GM21825 (cell line): ENCODE data around the gene CALY.

Experiments used
- ATAC-seq: cut with Tn5 transposase; IDR thresholded peaks from one replicate; pipeline ENCODE4 v1.9.1; 2021; ENCODE audit warnings: mild to moderate bottlenecking, moderate library complexity; ENCODE audit not compliant: unreplicated experiment

CALY gene

DNA sequence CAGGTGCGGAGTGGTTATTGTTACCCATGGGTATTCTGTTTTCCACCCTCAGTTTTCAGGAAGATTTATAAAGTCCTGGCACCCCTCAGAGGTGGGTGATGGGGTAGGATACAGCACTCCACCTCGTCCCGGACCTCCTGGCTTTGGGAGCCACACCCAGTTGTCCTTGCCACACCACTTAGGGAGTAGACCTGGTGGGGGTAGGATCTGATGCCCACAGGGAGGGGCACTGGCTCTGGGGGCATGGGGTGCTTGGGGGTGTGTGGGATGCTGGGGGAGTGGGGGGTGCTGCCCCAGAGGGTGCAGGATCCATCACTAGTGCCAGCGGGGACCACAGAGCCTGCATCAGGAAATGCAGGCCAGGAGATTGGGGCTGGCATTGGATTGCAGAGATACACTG, 23.5 kb downstream of the CALY start:
- no peak for ATAC-seq

DNA sequence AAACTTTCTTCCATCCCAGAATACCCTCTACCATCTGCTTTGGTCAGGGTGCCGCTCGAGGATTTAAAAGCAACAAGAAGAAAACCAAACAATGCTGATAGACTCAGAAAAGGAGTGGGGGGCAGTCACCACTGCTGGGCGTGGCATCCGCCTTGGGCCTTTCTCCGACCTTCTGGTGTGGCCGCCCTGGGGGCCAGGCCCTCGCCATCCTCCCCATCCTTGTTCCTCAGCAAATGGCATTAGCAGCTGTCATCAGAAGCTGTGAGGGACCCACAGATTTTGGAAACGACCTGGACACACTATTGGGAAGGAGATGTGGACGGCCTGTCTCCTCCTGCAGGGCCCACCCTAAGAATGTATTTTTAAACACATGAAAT, 23.9 kb downstream of the CALY start:
- ATAC-seq = no peak

- no peak for ATAC-seq
Measured at GRCh38 chr10:133312016-133312768, 24.5 kb downstream of the CALY start.

GRCh38 chr10:133311570-133311969, 25.1 kb downstream of the CALY start:
- no peak for ATAC-seq

GRCh38 chr10:133310789-133311188, 25.9 kb downstream of the CALY start:
- no peak for ATAC-seq

DNA sequence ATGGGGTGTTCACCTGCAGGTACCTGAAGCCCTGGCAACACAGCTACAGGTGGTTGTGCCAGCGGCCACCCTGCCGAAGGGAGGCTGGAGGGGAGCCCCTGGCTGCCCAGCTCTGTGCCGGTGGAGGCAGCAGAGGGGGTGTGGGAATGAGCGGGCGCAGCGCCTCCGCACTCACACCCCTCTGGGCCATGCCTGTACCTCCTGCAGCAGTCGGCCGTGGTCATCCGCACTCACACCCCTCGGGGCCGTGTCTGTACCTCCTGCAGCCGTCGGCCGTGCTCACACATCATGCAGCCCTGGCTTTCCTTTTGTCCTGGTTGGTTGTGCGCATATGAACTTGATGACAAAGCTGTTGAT, 26.3 kb downstream of the CALY start:
- no peak for ATAC-seq

DNA sequence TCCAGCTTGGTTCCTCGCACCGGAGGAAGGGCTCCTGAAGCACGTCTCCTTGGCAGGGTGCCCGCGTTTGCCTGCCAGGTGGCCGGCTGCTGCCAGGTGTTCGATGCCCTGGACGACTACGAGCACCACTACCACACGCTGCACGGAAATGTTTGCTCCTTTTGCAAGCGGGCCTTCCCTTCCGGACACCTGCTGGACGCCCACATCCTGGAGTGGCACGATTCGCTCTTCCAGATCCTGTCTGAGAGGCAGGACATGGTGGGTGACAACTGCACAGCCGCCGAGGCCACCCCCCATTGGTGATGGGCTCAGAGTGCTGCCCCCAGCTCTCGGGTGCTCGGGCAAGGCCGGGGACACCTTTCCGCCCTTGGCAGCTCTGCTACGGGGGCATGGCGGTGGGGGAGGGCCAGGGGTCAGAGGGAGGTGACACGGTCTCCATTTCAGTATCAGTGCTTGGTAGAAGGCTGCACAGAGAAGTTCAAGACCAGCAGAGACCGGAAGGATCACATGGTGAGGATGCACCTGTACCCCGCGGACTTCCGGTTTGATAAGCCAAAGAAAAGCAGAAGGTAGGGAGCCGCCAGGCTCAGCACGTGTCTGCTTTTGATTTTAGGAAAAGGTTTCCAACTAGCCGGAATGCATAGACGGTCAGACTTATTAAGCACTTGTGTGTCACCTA, 26.8 kb downstream of the CALY start:
- no peak for ATAC-seq

GRCh38 chr10:133309100-133309719, 27.5 kb downstream of the CALY start:
- peak; percentile 63 for ATAC-seq

- peak; percentile 69 for ATAC-seq
Measured at GRCh38 chr10:133308421-133309099, 28.1 kb downstream of the CALY start, which contains the start of the genes TUBGCP2 and ZNF511. TSS of gene TUBGCP2 (minus strand) at chr10:133308872. CDS start at chr10:133302941, 5,931 bp downstream. TSS of gene ZNF511 (plus strand) at chr10:133308914. CDS start at chr10:133308944, 30 bp downstream.

DNA sequence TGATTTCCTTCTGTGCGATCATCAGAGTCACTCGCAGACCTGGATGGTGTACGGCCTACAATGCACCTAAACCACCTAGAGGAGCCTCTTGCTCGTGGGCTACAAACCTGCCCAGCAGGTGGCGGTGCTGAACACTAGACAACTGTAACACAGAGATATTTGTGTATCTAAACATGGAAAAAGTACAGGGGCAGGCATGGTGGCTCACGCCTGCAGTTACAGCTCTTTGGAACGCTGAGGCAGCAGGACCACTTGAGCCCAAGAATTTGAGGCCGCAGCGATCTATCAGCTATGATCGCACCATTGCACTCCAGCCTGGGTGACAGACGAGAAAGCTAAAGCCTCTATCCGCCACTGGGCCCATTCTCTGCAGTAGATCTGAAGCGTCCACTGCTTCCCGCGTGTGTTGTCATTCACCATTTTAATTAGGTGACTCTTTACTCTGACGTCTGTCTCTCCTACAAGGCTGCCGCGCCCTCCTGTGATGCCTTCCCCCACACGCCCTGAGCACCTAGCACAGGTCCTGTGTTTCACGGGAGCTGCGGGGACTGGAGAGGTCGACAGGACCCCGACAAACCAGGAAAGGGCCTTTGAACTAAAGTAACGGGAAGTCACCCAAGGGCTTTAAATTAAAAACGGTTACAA, 28.8 kb downstream of the CALY start:
- peak; percentile 35 for ATAC-seq

- no peak for ATAC-seq
Measured at GRCh38 chr10:133306941-133307379, 29.7 kb downstream of the CALY start.

- ATAC-seq = no peak
Measured at GRCh38 chr10:133306097-133306476, 30.6 kb downstream of the CALY start.

GRCh38 chr10:133303206-133303605, 33.5 kb downstream of the CALY start:
- ATAC-seq = no peak

DNA sequence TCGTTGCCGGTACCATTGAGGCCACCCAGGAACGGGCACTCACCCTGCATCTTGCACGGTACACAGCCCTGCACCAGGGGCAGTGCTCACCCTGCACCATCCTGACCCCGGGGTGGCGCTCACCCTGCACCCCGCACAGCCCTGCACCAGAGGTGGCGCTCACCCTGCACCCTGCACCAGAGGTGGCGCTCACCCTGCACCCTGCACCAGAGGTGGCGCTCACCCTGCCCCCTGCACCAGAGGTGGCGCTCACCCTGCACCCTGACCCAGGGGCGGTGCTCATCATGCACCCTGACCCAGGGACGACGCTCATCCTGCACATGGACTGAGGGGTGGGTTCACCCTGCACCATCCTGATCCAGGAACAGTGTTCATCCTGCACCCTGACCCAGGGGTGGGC, 34.5 kb downstream of the CALY start:
- ATAC-seq = no peak

DNA sequence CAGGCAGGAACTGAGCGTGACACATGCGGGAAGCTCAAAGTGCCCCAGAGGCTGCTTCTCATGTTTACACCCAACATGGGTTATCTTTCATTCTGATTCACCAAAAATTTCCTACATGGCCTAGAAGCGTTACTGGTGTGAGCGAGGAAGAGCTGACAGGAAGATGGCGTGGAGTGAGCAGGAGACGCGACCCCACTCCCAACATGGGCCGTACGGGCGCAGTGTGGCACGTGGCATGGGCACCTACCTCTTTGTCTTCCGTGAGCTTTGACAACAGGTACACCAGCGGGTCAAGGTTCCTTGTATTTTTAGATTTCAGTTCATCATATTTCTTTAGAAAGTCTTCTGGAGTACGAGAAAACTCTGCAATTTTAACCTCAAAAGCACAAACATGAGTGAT, 37.0 kb downstream of the CALY start:
- no peak for ATAC-seq

- ATAC-seq = no peak
Measured at GRCh38 chr10:133299224-133299623, 37.5 kb downstream of the CALY start.

GRCh38 chr10:133298466-133298865, 38.2 kb downstream of the CALY start:
- no peak for ATAC-seq

- no peak for ATAC-seq
Measured at GRCh38 chr10:133297504-133297903, 39.2 kb downstream of the CALY start.

DNA sequence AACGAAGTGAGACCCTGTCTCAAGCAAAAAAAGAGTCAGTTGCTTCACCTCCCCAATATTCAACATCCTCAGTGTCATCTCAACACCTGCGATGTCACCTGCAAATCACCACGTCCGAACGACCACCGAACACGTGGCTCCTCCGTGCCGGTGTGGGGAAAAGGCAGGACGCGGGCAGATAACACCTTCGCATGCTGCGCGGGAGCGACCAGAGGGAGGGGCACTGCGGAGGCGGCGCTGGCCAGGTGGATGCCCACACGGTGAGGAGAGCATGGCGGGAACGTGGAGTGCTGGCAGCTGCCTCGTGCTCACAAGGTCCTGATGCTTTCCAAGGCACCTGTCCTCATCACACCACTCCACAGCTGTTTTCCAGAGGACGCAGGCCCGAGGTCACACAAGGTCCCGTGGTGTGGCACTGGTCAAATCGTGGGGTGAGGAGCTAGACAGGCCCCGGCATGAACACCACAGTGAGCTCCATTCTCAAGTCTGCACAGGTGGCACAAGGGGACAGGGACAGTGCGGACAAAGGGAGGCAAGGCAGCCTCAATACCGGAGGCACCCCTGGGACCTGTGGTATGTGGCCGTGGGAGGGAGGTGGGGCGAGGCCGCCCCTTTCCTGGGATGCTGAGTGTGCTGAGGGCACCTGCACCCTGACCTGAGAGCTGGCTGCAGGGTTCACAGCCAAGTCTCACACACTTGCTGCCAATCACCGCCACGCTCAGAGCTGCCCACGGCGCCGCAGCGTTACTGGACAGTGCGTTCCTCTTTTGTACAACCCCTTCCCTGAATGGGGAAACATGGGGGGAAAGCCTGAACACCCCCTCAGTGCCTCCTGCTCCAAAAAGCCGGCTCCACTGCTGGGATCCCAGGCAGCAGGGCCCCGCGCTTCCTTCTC, 41.0 kb downstream of the CALY start:
- ATAC-seq = no peak

DNA sequence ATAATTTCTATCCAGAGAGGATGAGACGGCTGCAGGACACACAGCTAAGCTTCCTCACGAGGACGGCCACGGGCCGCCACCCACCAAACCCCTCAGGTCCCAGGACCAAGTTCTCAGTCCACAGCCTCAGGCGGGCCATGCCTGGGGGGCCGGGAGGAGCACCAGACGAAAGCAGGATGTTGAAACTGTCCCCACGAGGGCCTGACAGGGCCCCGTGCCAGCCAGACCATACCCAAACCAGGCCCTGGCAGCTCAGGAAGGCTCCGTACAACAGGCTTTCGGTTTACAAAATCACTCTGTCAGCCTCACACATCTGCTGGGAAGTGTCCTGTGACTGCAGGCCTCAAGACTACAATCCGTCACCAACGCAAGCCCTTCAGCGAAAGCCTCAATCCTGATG, 42.5 kb downstream of the CALY start:
- ATAC-seq = no peak
